Activated CD8-positive, alpha-beta memory T cell treated with anti-CD3 and anti-CD28 coated beads, Interleukin-2, amount 50 U/mL, for 24 hours (primary cell): Measurements from ENCODE around the gene DNASE2B.

ENCODE experiments used
- DNase-seq: peaks from one replicate; pipeline ENCODE4 v3.0.0-alpha.2; 2020; ENCODE audit errors: extremely low read depth

The DNASE2B gene

GRCh38 chr1:84398175-84399155 lies at the start of gene DNASE2B:
DNASE2B (plus strand) TSS chr1:84398484; CDS start chr1:84398565, 81 bp downstream.
- DNase-seq: no peak

- no peak for DNase-seq
These were observed 49.5 kb upstream of the DNASE2B start for GRCh38 chr1:84348759-84349158.

- DNase-seq: no peak
These were observed 48.2 kb upstream of the DNASE2B start for GRCh38 chr1:84350104-84350503.

GRCh38 chr1:84350550-84350949 lies 47.7 kb upstream of the DNASE2B start:
- no peak for DNase-seq

GRCh38 chr1:84352298-84353106 lies 45.8 kb upstream of the DNASE2B start:
- DNase-seq: no peak

- DNase-seq: no peak
These were observed 44.6 kb upstream of the DNASE2B start for GRCh38 chr1:84353695-84354094.

GRCh38 chr1:84355556-84355955 lies 42.7 kb upstream of the DNASE2B start:
- DNase-seq: no peak

GRCh38 chr1:84356881-84357280 lies 41.4 kb upstream of the DNASE2B start:
- no peak for DNase-seq

GRCh38 chr1:84358695-84359094 lies 39.6 kb upstream of the DNASE2B start:
- no peak for DNase-seq

GRCh38 chr1:84360316-84360715 lies 38.0 kb upstream of the DNASE2B start:
- DNase-seq: no peak

- DNase-seq: no peak
These were observed 36.5 kb upstream of the DNASE2B start for GRCh38 chr1:84361796-84362195.

GRCh38 chr1:84363019-84363418 lies 35.3 kb upstream of the DNASE2B start:
- no peak for DNase-seq

GRCh38 chr1:84363622-84364021 lies 34.7 kb upstream of the DNASE2B start:
- no peak for DNase-seq

GRCh38 chr1:84365225-84366221 lies 32.8 kb upstream of the DNASE2B start:
- DNase-seq: no peak

GRCh38 chr1:84366786-84367185 lies 31.5 kb upstream of the DNASE2B start:
- no peak for DNase-seq

GRCh38 chr1:84367219-84367618 lies 31.1 kb upstream of the DNASE2B start:
- DNase-seq: no peak

- no peak for DNase-seq
These were observed 29.8 kb upstream of the DNASE2B start for GRCh38 chr1:84368441-84368840.

- no peak for DNase-seq
These were observed 28.0 kb upstream of the DNASE2B start for GRCh38 chr1:84370266-84370665.

- DNase-seq: no peak
These were observed 27.4 kb upstream of the DNASE2B start for GRCh38 chr1:84370831-84371394.

GRCh38 chr1:84373436-84374141 lies 24.7 kb upstream of the DNASE2B start:
- no peak for DNase-seq
